GM23338 (cell line): Measurements from ENCODE around the gene BICRA.

ENCODE experiments used
- CREB1 ChIP-seq: fragments of 250-450 bp; sonication (Bioruptor Pico); IDR thresholded peaks from 2 replicates; pipeline ENCODE4 v1.5.0; 2020; ENCODE audit warnings: low read depth, mild to moderate bottlenecking, moderate library complexity
- CTCF ChIP-seq, 2 experiments: fragments of 200-600 bp in 1 of 2; sonication (generic) in 1 of 2; conservative IDR thresholded peaks; 2 replicates each; pipeline versions ENCODE4 v1.5.1 to v1.6.1; 2016 to 2017; ENCODE audit warnings: antibody characterized with exemption in 2 of 2, low read depth in 2 of 2, mild to moderate bottlenecking in 2 of 2, moderate library complexity in 1 of 2
- EZH2 ChIP-seq: fragments of 200-600 bp; sonication (generic); IDR thresholded peaks from one replicate; pipeline ENCODE4 v1.8.0; 2017; ENCODE audit warnings: antibody characterized with exemption, mild to moderate bottlenecking, low read depth; ENCODE audit not compliant: unreplicated experiment
- EZH2phosphoT487 ChIP-seq: fragments of 200-600 bp; sonication (generic); IDR thresholded peaks from one replicate; pipeline ENCODE4 v1.8.1; 2018; ENCODE audit warnings: antibody characterized with exemption; ENCODE audit not compliant: unreplicated experiment
- JUNB ChIP-seq: IDR thresholded peaks from one replicate; pipeline ENCODE4 v1.6.1; 2016; ENCODE audit warnings: antibody characterized with exemption; ENCODE audit not compliant: unreplicated experiment
- POLR2AphosphoS5 ChIP-seq: IDR thresholded peaks from 2 replicates; pipeline ENCODE4 v1.6.1; 2016; ENCODE audit warnings: antibody characterized with exemption, low read depth
- REST ChIP-seq: IDR thresholded peaks from one replicate; pipeline ENCODE4 v1.6.1; 2018; ENCODE audit warnings: antibody characterized with exemption; ENCODE audit not compliant: unreplicated experiment
- ZNF331 ChIP-seq: fragments of 250-450 bp; sonication (Bioruptor Pico); IDR thresholded peaks from 2 replicates; pipeline ENCODE4 v1.5.0; 2020; ENCODE audit warnings: low read depth, mild to moderate bottlenecking, moderate library complexity

DNA sequence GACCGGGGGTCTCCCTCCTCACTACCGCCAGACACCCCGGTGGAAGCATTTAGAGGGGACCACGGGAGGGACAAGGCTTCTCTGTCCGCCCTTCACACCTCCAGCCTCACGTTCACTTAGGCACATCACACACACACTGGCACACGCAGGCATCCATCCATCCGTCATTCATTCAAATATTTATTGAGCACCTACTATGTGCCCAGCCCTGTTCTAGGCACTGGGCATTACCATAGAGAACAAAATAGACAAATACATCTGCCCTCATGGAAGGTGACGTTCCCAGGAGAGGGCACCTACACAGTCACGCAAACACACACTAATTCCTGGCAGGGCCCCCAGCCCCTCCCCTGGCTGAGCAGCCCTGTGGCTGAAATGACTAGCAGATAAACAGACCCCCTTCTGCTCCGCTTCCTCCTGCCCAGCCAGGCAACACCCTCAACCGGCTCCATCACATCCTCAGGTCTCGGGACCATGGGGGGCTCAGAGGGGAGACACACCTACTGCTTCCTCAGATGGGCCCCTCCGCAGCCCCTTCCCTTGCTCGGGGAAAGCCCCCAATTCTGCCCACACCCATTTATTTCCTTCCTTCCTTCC, 132.7 kb downstream of the BICRA start:
- TF ChIP-seq CTCF (conservative IDR thresholded peaks at IDR 0.05; ENCODE audit: low read depth in 2 of 2) (no peak), EZH2 (no peak), CREB1 (no peak), ZNF331 (CRISPR knock-in tag) (no peak), POLR2AphosphoS5 (no peak), REST (no peak), JUNB (no peak), EZH2phosphoT487 (no peak)
